Gastrocnemius medialis (tissue), 4 donors: ENCODE data around the gene PTGES2.

Experiments
- CTCF ChIP-seq, 5 experiments: fragments of 450-650 bp in 3 of 5; fragments of 200-600 bp in 2 of 5; sonication (generic) in 2 of 5; IDR thresholded peaks in 4 of 5; conservative IDR thresholded peaks in 1 of 5; 1 replicate in 4 of 5; 2 replicates in 1 of 5; pipeline ENCODE4 v1.5.1; 2016 to 2019; ENCODE audit warnings: antibody characterized with exemption in 5 of 5, mild to moderate bottlenecking in 3 of 5, moderate library complexity in 3 of 5
- POLR2A ChIP-seq, 2 donors: fragments of 450-650 bp; IDR thresholded peaks; one replicate each; pipeline ENCODE4 v1.6.1; 2017; ENCODE audit warnings: antibody characterized with exemption in 2 of 2, mild to moderate bottlenecking in 2 of 2, moderate library complexity in 2 of 2

- TF ChIP-seq CTCF (IDR thresholded peaks at IDR 0.05 in 4 of 5, conservative IDR thresholded peaks at IDR 0.05 in 1 of 5) (no peak), POLR2A (IDR thresholded peaks at IDR 0.05) (no peak)
Measured at GRCh38 chr9:128149001-128149701, 21.6 kb upstream of the PTGES2 start, which contains the start of gene LCN2.
